Transverse colon (tissue), 4 donors: ENCODE measurements around the gene TMEM52B.

Source experiments
- CTCF ChIP-seq, 5 experiments: fragments of 200-600 bp in 3 of 5; fragments of 450-650 bp in 2 of 5; sonication (generic) in 3 of 5; IDR thresholded peaks; 1 replicate in 2 of 5; 2 replicates in 3 of 5; pipeline ENCODE4 v1.5.1; 2016 to 2017; ENCODE audit warnings: antibody characterized with exemption in 5 of 5, inconsistent platforms in 3 of 5, mild to moderate bottlenecking in 2 of 5, moderate library complexity in 1 of 5
- EP300 ChIP-seq: sonication (generic); formaldehyde crosslinking; IDR thresholded peaks from one replicate; pipeline ENCODE4 v1.6.1; 2017; ENCODE audit warnings: antibody characterized with exemption, low read depth
- POLR2A ChIP-seq: fragments of 450-650 bp; IDR thresholded peaks from one replicate; pipeline ENCODE4 v1.6.1; 2016; ENCODE audit warnings: antibody characterized with exemption, mild to moderate bottlenecking, moderate library complexity
- POLR2AphosphoS5 ChIP-seq, 3 donors: sonication (generic); formaldehyde crosslinking; IDR thresholded peaks; one replicate each; pipeline ENCODE4 v1.6.1; 2016; ENCODE audit warnings: antibody characterized with exemption in 3 of 3

GRCh38 chr12:10158406-10158805 is 20.4 kb upstream of the TMEM52B start:
- TF ChIP-seq CTCF (IDR thresholded peaks at IDR 0.05) (no peak), POLR2AphosphoS5 (IDR thresholded peaks at IDR 0.05) (no peak), POLR2A (no peak), EP300 (no peak)
